ENCODE results near the gene FXYD6.

DNA sequence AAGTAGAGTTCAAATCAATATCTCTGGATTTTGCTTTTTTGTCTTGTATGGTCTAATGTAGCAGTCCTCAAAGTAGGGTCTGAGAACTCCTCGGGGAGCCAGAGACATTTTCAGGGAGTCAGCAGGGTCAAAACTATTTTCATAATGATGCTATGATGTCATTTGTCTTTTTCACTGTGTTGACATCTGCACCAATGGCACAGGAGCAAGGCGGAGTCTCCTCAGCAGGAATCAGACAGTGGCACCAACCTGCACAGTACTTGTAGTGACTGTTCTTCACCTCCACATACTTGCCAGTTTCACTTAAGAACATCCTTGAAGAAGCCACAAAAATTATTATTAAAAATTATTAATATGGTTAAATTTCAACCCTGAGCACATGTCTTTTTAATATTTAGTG, 14.9 kb upstream of the FXYD6 start:
- TF ChIP-seq, protein P1, sequence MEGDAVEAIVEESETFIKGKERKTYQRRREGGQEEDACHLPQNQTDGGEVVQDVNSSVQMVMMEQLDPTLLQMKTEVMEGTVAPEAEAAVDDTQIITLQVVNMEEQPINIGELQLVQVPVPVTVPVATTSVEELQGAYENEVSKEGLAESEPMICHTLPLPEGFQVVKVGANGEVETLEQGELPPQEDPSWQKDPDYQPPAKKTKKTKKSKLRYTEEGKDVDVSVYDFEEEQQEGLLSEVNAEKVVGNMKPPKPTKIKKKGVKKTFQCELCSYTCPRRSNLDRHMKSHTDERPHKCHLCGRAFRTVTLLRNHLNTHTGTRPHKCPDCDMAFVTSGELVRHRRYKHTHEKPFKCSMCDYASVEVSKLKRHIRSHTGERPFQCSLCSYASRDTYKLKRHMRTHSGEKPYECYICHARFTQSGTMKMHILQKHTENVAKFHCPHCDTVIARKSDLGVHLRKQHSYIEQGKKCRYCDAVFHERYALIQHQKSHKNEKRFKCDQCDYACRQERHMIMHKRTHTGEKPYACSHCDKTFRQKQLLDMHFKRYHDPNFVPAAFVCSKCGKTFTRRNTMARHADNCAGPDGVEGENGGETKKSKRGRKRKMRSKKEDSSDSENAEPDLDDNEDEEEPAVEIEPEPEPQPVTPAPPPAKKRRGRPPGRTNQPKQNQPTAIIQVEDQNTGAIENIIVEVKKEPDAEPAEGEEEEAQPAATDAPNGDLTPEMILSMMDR (IDR thresholded peaks at IDR 0.05) = no peak
- no peak for TF ChIP-seq EP300 (IDR thresholded peaks at IDR 0.05)
- TF ChIP-seq POLR2A (IDR thresholded peaks at IDR 0.05) = no peak
- TF ChIP-seq POLR2AphosphoS5 (IDR thresholded peaks at IDR 0.05) = no peak

Measured in sigmoid colon (tissue), 4 donors.